H9 (cell line): ENCODE results near the gene PXDC1. TPM values are rescaled to one million over a fixed set of nuclear protein-coding genes. Genes with fewer than 3 reads are reported as not detected.

Experiments used
- DNase-seq: peaks from one replicate; pipeline ENCODE4 v3.0.0-alpha.2; 2017
- H2AFZ ChIP-seq: one replicate; pipeline ENCODE4 v1.6.1; 2013; ENCODE audit warnings: mild to moderate bottlenecking, low read length, control low read depth, moderate library complexity
- H2AK5ac ChIP-seq: 2 replicates; pipeline ENCODE4 v1.6.1; 2013; ENCODE audit warnings: low read length, control low read depth, mixed read lengths; ENCODE audit not compliant: insufficient read length
- H2BK120ac ChIP-seq: one replicate; pipeline ENCODE4 v1.6.1; 2013; ENCODE audit warnings: low read depth, mild to moderate bottlenecking, low read length, control low read depth, inconsistent platforms; ENCODE audit not compliant: poor library complexity, severe bottlenecking
- H2BK12ac ChIP-seq: 2 replicates; pipeline ENCODE4 v1.6.1; 2013; ENCODE audit warnings: low read length, control low read depth, mixed read lengths, low read depth; ENCODE audit not compliant: insufficient read length
- H2BK15ac ChIP-seq: 2 replicates; pipeline ENCODE4 v1.6.1; 2013; ENCODE audit warnings: low read depth, low read length, control low read depth
- H2BK20ac ChIP-seq: one replicate; pipeline ENCODE4 v1.6.1; 2013; ENCODE audit warnings: low read depth, mild to moderate bottlenecking, low read length, control low read depth, inconsistent platforms; ENCODE audit not compliant: poor library complexity, severe bottlenecking
- H2BK5ac ChIP-seq: 2 replicates; pipeline ENCODE4 v1.6.1; 2013; ENCODE audit warnings: low read length, control low read depth, mixed read lengths; ENCODE audit not compliant: insufficient read length
- H3K14ac ChIP-seq: 2 replicates; pipeline ENCODE4 v1.6.1; 2013; ENCODE audit warnings: low read length, control low read depth; ENCODE audit not compliant: insufficient read depth
- H3K18ac ChIP-seq: 2 replicates; pipeline ENCODE4 v1.6.1; 2013; ENCODE audit warnings: low read depth, mild to moderate bottlenecking, mixed read lengths, low read length, control low read depth; ENCODE audit not compliant: insufficient read length
- H3K23ac ChIP-seq: 2 replicates; pipeline ENCODE4 v1.6.1; 2013; ENCODE audit warnings: low read length, control low read depth, mixed read lengths, low read depth; ENCODE audit not compliant: insufficient read length
- H3K23me2 ChIP-seq: 2 replicates; pipeline ENCODE4 v1.6.1; 2013; ENCODE audit warnings: low read depth, mild to moderate bottlenecking, mixed read lengths, low read length, control low read depth; ENCODE audit not compliant: insufficient read length, poor library complexity, severe bottlenecking
- H3K27ac ChIP-seq: 2 replicates; pipeline ENCODE4 v1.5.1; 2013; ENCODE audit warnings: low read length, control low read depth, mixed read lengths, low read depth; ENCODE audit not compliant: insufficient read length
- H3K27me3 ChIP-seq: 2 replicates; pipeline ENCODE4 v1.6.1; 2013; ENCODE audit warnings: low read length, control low read depth, inconsistent platforms; ENCODE audit not compliant: insufficient read depth
- H3K4ac ChIP-seq: 2 replicates; pipeline ENCODE4 v1.6.1; 2013; ENCODE audit warnings: low read depth, mild to moderate bottlenecking, control low read depth, inconsistent platforms, low read length, moderate library complexity
- H3K4me1 ChIP-seq: 2 replicates; pipeline ENCODE4 v1.6.1; 2013; ENCODE audit warnings: low read length, control low read depth, inconsistent platforms; ENCODE audit not compliant: insufficient read depth
- H3K4me2 ChIP-seq: 2 replicates; pipeline ENCODE4 v1.6.1; 2013; ENCODE audit warnings: low read length, control low read depth, mixed read lengths; ENCODE audit not compliant: insufficient read length, insufficient read depth
- H3K56ac ChIP-seq: 2 replicates; pipeline ENCODE4 v1.6.1; 2013; ENCODE audit warnings: low read depth, mild to moderate bottlenecking, mixed read lengths, low read length, control low read depth; ENCODE audit not compliant: insufficient read length
- H3K79me1 ChIP-seq: 2 replicates; pipeline ENCODE4 v1.6.1; 2013; ENCODE audit warnings: low read depth, mild to moderate bottlenecking, moderate library complexity, low read length, control low read depth, inconsistent platforms; ENCODE audit not compliant: insufficient read depth, poor library complexity, severe bottlenecking
- H3K79me2 ChIP-seq: 2 replicates; pipeline ENCODE4 v1.6.1; 2013; ENCODE audit warnings: low read length, control low read depth, inconsistent platforms; ENCODE audit not compliant: insufficient read depth
- H3K9ac ChIP-seq: 2 replicates; pipeline ENCODE4 v1.6.1; 2013; ENCODE audit warnings: low read length, control low read depth, mixed read lengths; ENCODE audit not compliant: insufficient read length; ENCODE audit errors: extremely low read depth
- H3K9me3 ChIP-seq: one replicate; pipeline ENCODE4 v1.6.1; 2013; ENCODE audit warnings: low read depth, low read length, inconsistent platforms; ENCODE audit not compliant: control insufficient read depth
- H3T11ph ChIP-seq: one replicate; pipeline ENCODE4 v1.6.1; 2013; ENCODE audit warnings: mild to moderate bottlenecking, low read length, control low read depth, inconsistent platforms
- H4K20me1 ChIP-seq: one replicate; pipeline ENCODE4 v1.6.1; 2013; ENCODE audit not compliant: control insufficient read depth, insufficient read length, insufficient read depth
- H4K5ac ChIP-seq: 2 replicates; pipeline ENCODE4 v1.6.1; 2013; ENCODE audit warnings: low read depth, mild to moderate bottlenecking, mixed read lengths, low read length, control low read depth; ENCODE audit not compliant: insufficient read length
- H4K8ac ChIP-seq: replicated peaks from 2 replicates; pipeline ENCODE4 v1.6.1; 2013; ENCODE audit warnings: low read length, control low read depth, mixed read lengths, low read depth; ENCODE audit not compliant: insufficient read length
- H4K91ac ChIP-seq: 2 replicates; pipeline ENCODE4 v1.6.1; 2013; ENCODE audit warnings: low read depth, mild to moderate bottlenecking, moderate library complexity, mixed read lengths, low read length, control low read depth; ENCODE audit not compliant: insufficient read length
- H3K27ac Mint-ChIP-seq, 3 experiments: 2 replicates in 2 of 3; 3 replicates in 1 of 3; pipeline ENCODE4 v1.8.0; 2020 to 2021; ENCODE audit warnings: mixed read lengths in 3 of 3, mild to moderate bottlenecking in 1 of 3, moderate library complexity in 1 of 3
- H3K27me3 Mint-ChIP-seq: 2 replicates; pipeline ENCODE4 v1.8.0; 2021; ENCODE audit warnings: low read depth, mild to moderate bottlenecking, moderate library complexity, mixed read lengths
- H3K36me3 Mint-ChIP-seq, 3 experiments: 2 replicates in 2 of 3; 3 replicates in 1 of 3; pipeline ENCODE4 v1.8.0; 2020 to 2021; ENCODE audit warnings: low read depth in 3 of 3, mixed read lengths in 3 of 3; ENCODE audit not compliant: insufficient read depth in 1 of 3
- H3K4me1 Mint-ChIP-seq, 2 experiments: 2 replicates each; pipeline ENCODE4 v1.8.0; 2020; ENCODE audit warnings: mixed read lengths in 2 of 2
- H3K4me3 Mint-ChIP-seq, 2 experiments: 2 replicates in 1 of 2; 3 replicates in 1 of 2; pipeline ENCODE4 v1.8.0; 2020 to 2021; ENCODE audit warnings: mild to moderate bottlenecking in 2 of 2, mixed read lengths in 2 of 2, moderate library complexity in 1 of 2
- H3K9me3 Mint-ChIP-seq, 2 experiments: 2 replicates in 1 of 2; 3 replicates in 1 of 2; pipeline ENCODE4 v1.8.0; 2020; ENCODE audit warnings: mild to moderate bottlenecking in 2 of 2, mixed read lengths in 2 of 2, moderate library complexity in 1 of 2
- CTCF ChIP-seq: fragments of 200-600 bp; sonication (generic); conservative IDR thresholded peaks from 3 replicates; pipeline ENCODE4 v1.8.0; 2021; ENCODE audit warnings: antibody characterized with exemption, mild to moderate bottlenecking
- WGBS: extraction: QIAGEN DNeasy Blood & Tissue Kit; methylation state at CpG from one replicate; pipeline ENCODE4 v1.1.7; 2013; ENCODE audit warnings: missing lambda C conversion rate, low lambda C conversion rate, mixed read lengths; ENCODE audit not compliant: insufficient read length; ENCODE audit errors: extremely low coverage; 5-methylcytosine and 5-hydroxymethylcytosine counted together
- total RNA-seq: library from RNA; stranded (reverse); gene quantifications from 2 replicates; pipeline ENCODE4 v1.2.1, GENCODE V29; 2021

PXDC1 gene
- total RNA-seq, 1 experiment from 2014 or later, result 3.1 TPM

GRCh38 chr6:3747100-3747737 is 4.3 kb downstream of the PXDC1 start:
- Histone ChIP-seq H3K4ac (no peak overlapping the region), H3K9me3 (no peaks in the 10 kb centered on the region), H4K91ac (no peak overlapping the region), H2BK12ac (no peak overlapping the region), H2BK15ac (no peak overlapping the region), H3K4me2 (no peak overlapping the region), H3T11ph (no peak overlapping the region), H4K8ac (no peak overlapping the region), H3K79me1 (no peaks in the 10 kb centered on the region), H3K56ac (no peak overlapping the region), H3K27me3 (peaks cover 5% of the 10 kb centered on the region; the same call in 1 of the 2 replicates), H2AK5ac (no peak overlapping the region), H3K23ac (no peak overlapping the region), H2AFZ (no peak overlapping the region), H3K27ac (no peak overlapping the region), H3K14ac (no peak overlapping the region; the same call in 1 of the 2 replicates), H3K18ac (no peak overlapping the region), H4K20me1 (no peaks in the 10 kb centered on the region), H2BK5ac (no peak overlapping the region), H3K23me2 (peaks cover 6% of the 10 kb centered on the region), H3K4me1 (no peaks in the 10 kb centered on the region), H4K5ac (no peak overlapping the region), H2BK20ac (no peak overlapping the region), H3K79me2 (no peaks in the 10 kb centered on the region), H2BK120ac (no peak overlapping the region), H3K9ac (no peak overlapping the region)
- Mint-ChIP-seq H3K27ac (no peak overlapping the region), H3K4me1 (peaks cover 30 to 36% of the 10 kb centered on the region in 2 experiments), H3K4me3 (no peak overlapping the region; a peak in 1 of 5 replicates), H3K9me3 (no peaks in the 10 kb centered on the region), H3K36me3 (no peaks in the 10 kb centered on the region; a peak in 1 of 7 replicates), H3K27me3 (peaks cover 43% of the 10 kb centered on the region)
- DNase-seq, result no peak
- no peak for TF ChIP-seq CTCF
- no CpG with 5 or more reads among the region's 12 CpGs for WGBS
